ENCODE measurements around the gene CRHBP. TPM values are rescaled to one million over a fixed set of nuclear protein-coding genes. Genes with fewer than 3 reads are reported as not detected.

Gene CRHBP
- total RNA-seq, 1 experiment from 2014 or later: not detected

- no peak for TF ChIP-seq CTCF (IDR thresholded peaks at IDR 0.05)
- TF ChIP-seq NFYB (CRISPR knock-in tag; conservative IDR thresholded peaks at IDR 0.05; ENCODE audit: low read depth): no peak
- no peak for TF ChIP-seq HMGA2 (CRISPR knock-in tag; IDR thresholded peaks at IDR 0.05)
- TF ChIP-seq EMX1 (CRISPR knock-in tag; IDR thresholded peaks at IDR 0.05): no peak
- no peak for TF ChIP-seq ARID4B (CRISPR knock-in tag; IDR thresholded peaks at IDR 0.05; ENCODE audit: borderline replicate concordance)
- no peak for TF ChIP-seq ATF3 (CRISPR knock-in tag; conservative IDR thresholded peaks at IDR 0.05)
- TF ChIP-seq ESRRA (CRISPR knock-in tag; IDR thresholded peaks at IDR 0.05; ENCODE audit: borderline replicate concordance): no peak
Observed at GRCh38 chr5:76920491-76920890, 32.4 kb upstream of the CRHBP start (continued).

GRCh38 chr5:76926329-76927105 lies 26.3 kb upstream of the CRHBP start:
- Mint-ChIP-seq H3K27ac (no peak overlapping the region), H3K27me3 (ENCODE audit: low read depth) (no peaks in the 10 kb centered on the region), H3K36me3 (no peaks in the 10 kb centered on the region), H3K4me1 (peaks cover 28% of the 10 kb centered on the region), H3K4me3 (no peak overlapping the region), H3K9me3 (peaks cover 3% of the 10 kb centered on the region; the same call in 1 of the 2 replicates)
- ATAC-seq (peak; percentile 72), DNase-seq (ENCODE audit: low spot score) (no peak)
- POLR2A ChIA-PET: no interaction called here
- CTCF ChIA-PET: interaction anchor here (1.0 kb wide), 1 partner anchor 151 kb away, joined by 6 read pairs; no protein-coding TSS in a partner anchor
- TF ChIP-seq FOXP1 (CRISPR knock-in tag; IDR thresholded peaks at IDR 0.05; ENCODE audit: borderline replicate concordance): no peak
- TF ChIP-seq ZNF281 (CRISPR knock-in tag; IDR thresholded peaks at IDR 0.05): no peak
- no peak for TF ChIP-seq ZNF425 (CRISPR knock-in tag; conservative IDR thresholded peaks at IDR 0.05)
- no peak for TF ChIP-seq ZNF138 (CRISPR knock-in tag; conservative IDR thresholded peaks at IDR 0.05)
- TF ChIP-seq NR1H2 (CRISPR knock-in tag; IDR thresholded peaks at IDR 0.05): no peak
- no peak for TF ChIP-seq AFF4 (CRISPR knock-in tag; IDR thresholded peaks at IDR 0.05; ENCODE audit: borderline replicate concordance)
- no peak for TF ChIP-seq CREM (CRISPR knock-in tag; IDR thresholded peaks at IDR 0.05)
- TF ChIP-seq ZNF263 (CRISPR knock-in tag; IDR thresholded peaks at IDR 0.05; ENCODE audit: low read depth): no peak
- TF ChIP-seq ZNF671 (CRISPR knock-in tag; IDR thresholded peaks at IDR 0.05): no peak
- no peak for TF ChIP-seq USF1 (CRISPR knock-in tag; IDR thresholded peaks at IDR 0.05)
- no peak for TF ChIP-seq ZNF219 (CRISPR knock-in tag; IDR thresholded peaks at IDR 0.05; ENCODE audit: borderline replicate concordance)
- no peak for TF ChIP-seq RORB (CRISPR knock-in tag; IDR thresholded peaks at IDR 0.05)
- TF ChIP-seq SOX15 (CRISPR knock-in tag; IDR thresholded peaks at IDR 0.05): no peak
